Neural progenitor cell (in vitro differentiated cells): ENCODE data around the gene PAM16. TPM values are rescaled to one million over a fixed set of nuclear protein-coding genes. Genes with fewer than 3 reads are reported as not detected.

Experiments
- DNase-seq: peaks from one replicate; pipeline ENCODE4 v3.0.0-alpha.2; 2016; ENCODE audit warnings: low spot score
- H2AFZ ChIP-seq: fragments of 200-600 bp; sonication (generic); replicated peaks from 2 replicates; pipeline ENCODE4 v1.6.1; 2016; ENCODE audit warnings: antibody characterized with exemption
- H3F3A ChIP-seq: fragments of 200-600 bp; sonication (generic); 2 replicates; pipeline ENCODE4 v1.6.1; 2016; ENCODE audit warnings: antibody characterized with exemption, low read depth
- H3K27ac ChIP-seq: fragments of 200-600 bp; sonication (generic); 2 replicates; pipeline ENCODE4 v1.5.1; 2016; ENCODE audit warnings: mild to moderate bottlenecking
- H3K27me3 ChIP-seq: fragments of 200-600 bp; sonication (generic); 2 replicates; pipeline ENCODE4 v1.6.1; 2016; ENCODE audit warnings: mild to moderate bottlenecking, moderate library complexity
- H3K36me3 ChIP-seq: fragments of 200-600 bp; sonication (generic); 2 replicates; pipeline ENCODE4 v1.5.1; 2016
- H3K4me1 ChIP-seq: fragments of 200-600 bp; sonication (generic); 2 replicates; pipeline ENCODE4 v1.6.1; 2016; ENCODE audit warnings: mixed run types
- H3K4me2 ChIP-seq: fragments of 200-600 bp; sonication (generic); 2 replicates; pipeline ENCODE4 v1.6.1; 2016
- H3K4me3 ChIP-seq: fragments of 200-600 bp; sonication (generic); 2 replicates; pipeline ENCODE4 v1.5.1; 2016
- H3K79me2 ChIP-seq: fragments of 200-600 bp; sonication (generic); 2 replicates; pipeline ENCODE4 v1.6.1; 2016; ENCODE audit warnings: low read depth
- H3K9ac ChIP-seq: fragments of 200-600 bp; sonication (generic); 2 replicates; pipeline ENCODE4 v1.6.1; 2016
- H3K9me3 ChIP-seq: fragments of 200-600 bp; sonication (generic); 2 replicates; pipeline ENCODE4 v1.5.1; 2016; ENCODE audit warnings: low read depth
- H4K20me1 ChIP-seq: fragments of 200-600 bp; sonication (generic); 2 replicates; pipeline ENCODE4 v1.6.1; 2016; ENCODE audit warnings: low read depth
- H3K27ac Mint-ChIP-seq: 3 replicates; pipeline ENCODE4 v1.8.0; 2021; ENCODE audit warnings: mixed read lengths
- H3K27me3 Mint-ChIP-seq: 2 replicates; pipeline ENCODE4 v1.8.0; 2022; ENCODE audit warnings: low read depth, mild to moderate bottlenecking, inconsistent platforms, moderate library complexity, mixed read lengths; ENCODE audit not compliant: insufficient read depth
- H3K36me3 Mint-ChIP-seq: 3 replicates; pipeline ENCODE4 v1.8.0; 2021; ENCODE audit warnings: mixed read lengths
- H3K4me1 Mint-ChIP-seq: 3 replicates; pipeline ENCODE4 v1.8.0; 2021; ENCODE audit warnings: mixed read lengths
- H3K4me3 Mint-ChIP-seq: 3 replicates; pipeline ENCODE4 v1.8.0; 2021; ENCODE audit warnings: mild to moderate bottlenecking, moderate library complexity, mixed read lengths
- H3K9me3 Mint-ChIP-seq: 3 replicates; pipeline ENCODE4 v1.8.0; 2020; ENCODE audit warnings: mixed read lengths
- CTCF ChIP-seq: fragments of 200-600 bp; sonication (generic); IDR thresholded peaks from 2 replicates; pipeline ENCODE4 v1.5.1; 2017; ENCODE audit warnings: antibody characterized with exemption, mild to moderate bottlenecking
- EZH2 ChIP-seq: fragments of 200-600 bp; sonication (generic); IDR thresholded peaks from 2 replicates; pipeline ENCODE4 v1.6.1; 2017; ENCODE audit warnings: antibody characterized with exemption, mild to moderate bottlenecking, moderate library complexity
- EZH2phosphoT487 ChIP-seq: fragments of 200-600 bp; sonication (generic); IDR thresholded peaks from 2 replicates; pipeline ENCODE4 v1.6.1; 2017; ENCODE audit warnings: antibody characterized with exemption
- total RNA-seq: library from RNA; depleted of rRNA; stranded (reverse); fragments of >200 nt; gene quantifications from 2 replicates; pipeline ENCODE4 v1.2.3, GENCODE V29; 2015; ENCODE audit warnings: low replicate concordance

The PAM16 gene
- total RNA-seq, 1 donor from 2014 or later, result 17.0 TPM

GRCh38 chr16:4362476-4363135, 11.5 kb upstream of the PAM16 start:
- H3K4me2 ChIP-seq, result no peak overlapping the region
- peaks cover 13% of the 10 kb centered on the region for H3K4me1 Mint-ChIP-seq
- peaks cover 2% of the 10 kb centered on the region for H3K27me3 Mint-ChIP-seq
- no peaks in the 10 kb centered on the region for H3K27me3 ChIP-seq
- no peak overlapping the region for H3K27ac ChIP-seq
- no peak for DNase-seq
- H3K79me2 ChIP-seq, result no peaks in the 10 kb centered on the region
- H3K36me3 ChIP-seq, result no peaks in the 10 kb centered on the region
- peak overlapping the region; percentile 76 for H3K27ac Mint-ChIP-seq
- no peaks in the 10 kb centered on the region for H3K4me1 ChIP-seq
- H4K20me1 ChIP-seq, result no peaks in the 10 kb centered on the region
- no peak overlapping the region for H3K4me3 ChIP-seq
- no peak overlapping the region for H3K4me3 Mint-ChIP-seq
- H3K9me3 ChIP-seq, result no peaks in the 10 kb centered on the region
- peaks cover 2% of the 10 kb centered on the region for H3K36me3 Mint-ChIP-seq
- H2AFZ ChIP-seq, result no peak overlapping the region
- H3F3A ChIP-seq, result no peaks in the 10 kb centered on the region
- no peak overlapping the region for H3K9ac ChIP-seq
- TF ChIP-seq EZH2, result no peak
- TF ChIP-seq CTCF, result no peak
- TF ChIP-seq EZH2phosphoT487, result no peak
- H3K9me3 Mint-ChIP-seq, result no peaks in the 10 kb centered on the region

- Histone ChIP-seq H3F3A (no peaks in the 10 kb centered on the region), H3K27ac (no peak overlapping the region), H3K36me3 (no peaks in the 10 kb centered on the region), H3K9ac (no peak overlapping the region), H3K4me3 (no peak overlapping the region), H3K79me2 (no peaks in the 10 kb centered on the region), H3K4me2 (no peak overlapping the region), H3K9me3 (no peaks in the 10 kb centered on the region), H2AFZ (no peak overlapping the region), H4K20me1 (no peaks in the 10 kb centered on the region), H3K4me1 (no peaks in the 10 kb centered on the region), H3K27me3 (no peaks in the 10 kb centered on the region)
- Mint-ChIP-seq H3K9me3 (no peaks in the 10 kb centered on the region), H3K4me3 (no peak overlapping the region), H3K4me1 (peaks cover 9% of the 10 kb centered on the region), H3K27ac (no peak overlapping the region), H3K36me3 (peaks cover 2% of the 10 kb centered on the region), H3K27me3 (no peaks in the 10 kb centered on the region)
- DNase-seq, result no peak
- TF ChIP-seq EZH2phosphoT487, result no peak
- TF ChIP-seq EZH2, result no peak
- TF ChIP-seq CTCF, result no peak
Observed at GRCh38 chr16:4361944-4362311, 10.8 kb upstream of the PAM16 start.

DNA sequence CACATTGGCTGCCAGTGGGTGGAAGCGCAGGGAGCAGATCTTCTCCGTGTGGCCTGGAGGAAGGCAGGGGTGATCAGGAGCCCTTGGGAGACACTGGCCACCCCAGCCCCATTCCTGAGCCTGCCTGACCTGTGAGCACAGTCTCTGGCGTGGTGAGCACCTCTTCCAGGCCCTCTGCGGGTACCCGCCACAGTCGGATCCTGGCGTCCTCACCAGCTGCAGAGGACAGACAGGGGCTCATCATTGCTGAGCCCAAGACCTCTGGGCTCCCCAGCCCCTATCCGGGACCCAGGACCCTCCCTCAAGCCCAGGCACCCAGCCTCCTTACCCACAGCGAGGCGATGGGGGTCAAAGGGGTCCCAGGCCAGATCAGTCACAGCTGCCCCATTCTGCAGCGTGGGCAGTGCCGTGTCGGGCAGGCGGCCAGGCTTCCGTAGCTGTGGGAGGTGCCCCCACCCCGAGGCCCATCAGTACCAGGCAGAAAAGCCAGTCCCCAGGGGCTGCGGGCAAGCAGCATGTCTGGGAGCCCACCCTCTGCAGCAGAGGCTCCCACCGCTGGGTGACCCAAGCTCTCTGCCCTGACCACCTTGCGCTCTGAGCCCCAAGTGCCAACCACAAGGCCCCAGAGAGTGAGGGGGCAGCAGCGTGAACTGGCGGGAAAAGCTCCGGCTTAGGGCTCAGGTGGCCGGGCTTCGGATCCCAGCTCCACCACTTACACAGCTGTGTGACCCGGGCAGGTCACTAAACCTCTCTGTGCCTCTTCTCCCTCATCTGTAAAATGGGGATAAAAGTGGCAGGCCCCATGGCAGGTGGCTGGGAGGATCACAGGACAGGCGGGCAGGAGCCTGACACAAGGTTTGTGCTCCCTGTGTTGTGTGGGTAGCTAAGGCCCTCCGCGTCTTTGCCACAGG, 10.2 kb upstream of the PAM16 start:
- no peak overlapping the region for H3K27ac ChIP-seq

More for the DNA sequence above, 10.2 kb upstream of the PAM16 start:
- no peak for TF ChIP-seq EZH2phosphoT487
- TF ChIP-seq CTCF, result no peak
- TF ChIP-seq EZH2, result no peak
- no peaks in the 10 kb centered on the region for H3F3A ChIP-seq
- no peak overlapping the region for H2AFZ ChIP-seq
- H3K4me3 Mint-ChIP-seq, result no peak overlapping the region
- H3K4me3 ChIP-seq, result no peak overlapping the region
- H3K4me1 Mint-ChIP-seq, result peaks cover 7% of the 10 kb centered on the region
- peaks cover 2% of the 10 kb centered on the region for H3K36me3 Mint-ChIP-seq
- no peak for DNase-seq
- H3K79me2 ChIP-seq, result no peaks in the 10 kb centered on the region
- no peaks in the 10 kb centered on the region for H3K4me1 ChIP-seq
- peaks cover 3% of the 10 kb centered on the region for H3K27me3 Mint-ChIP-seq
- H3K4me2 ChIP-seq, result no peak overlapping the region
- H3K9ac ChIP-seq, result no peak overlapping the region
- no peaks in the 10 kb centered on the region for H3K36me3 ChIP-seq
- H3K9me3 Mint-ChIP-seq, result no peaks in the 10 kb centered on the region
- no peaks in the 10 kb centered on the region for H4K20me1 ChIP-seq
- H3K27me3 ChIP-seq, result no peaks in the 10 kb centered on the region
- peak overlapping the region; percentile 21 for H3K27ac Mint-ChIP-seq
- no peaks in the 10 kb centered on the region for H3K9me3 ChIP-seq
